ENCODE results near the gene PDE4B.

PDE4B gene

GRCh38 chr1:66395202-66396061, 602.7 kb downstream of the PDE4B start:
- TF ChIP-seq, protein P1, sequence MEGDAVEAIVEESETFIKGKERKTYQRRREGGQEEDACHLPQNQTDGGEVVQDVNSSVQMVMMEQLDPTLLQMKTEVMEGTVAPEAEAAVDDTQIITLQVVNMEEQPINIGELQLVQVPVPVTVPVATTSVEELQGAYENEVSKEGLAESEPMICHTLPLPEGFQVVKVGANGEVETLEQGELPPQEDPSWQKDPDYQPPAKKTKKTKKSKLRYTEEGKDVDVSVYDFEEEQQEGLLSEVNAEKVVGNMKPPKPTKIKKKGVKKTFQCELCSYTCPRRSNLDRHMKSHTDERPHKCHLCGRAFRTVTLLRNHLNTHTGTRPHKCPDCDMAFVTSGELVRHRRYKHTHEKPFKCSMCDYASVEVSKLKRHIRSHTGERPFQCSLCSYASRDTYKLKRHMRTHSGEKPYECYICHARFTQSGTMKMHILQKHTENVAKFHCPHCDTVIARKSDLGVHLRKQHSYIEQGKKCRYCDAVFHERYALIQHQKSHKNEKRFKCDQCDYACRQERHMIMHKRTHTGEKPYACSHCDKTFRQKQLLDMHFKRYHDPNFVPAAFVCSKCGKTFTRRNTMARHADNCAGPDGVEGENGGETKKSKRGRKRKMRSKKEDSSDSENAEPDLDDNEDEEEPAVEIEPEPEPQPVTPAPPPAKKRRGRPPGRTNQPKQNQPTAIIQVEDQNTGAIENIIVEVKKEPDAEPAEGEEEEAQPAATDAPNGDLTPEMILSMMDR (IDR thresholded peaks at IDR 0.05), result no peak

DNA sequence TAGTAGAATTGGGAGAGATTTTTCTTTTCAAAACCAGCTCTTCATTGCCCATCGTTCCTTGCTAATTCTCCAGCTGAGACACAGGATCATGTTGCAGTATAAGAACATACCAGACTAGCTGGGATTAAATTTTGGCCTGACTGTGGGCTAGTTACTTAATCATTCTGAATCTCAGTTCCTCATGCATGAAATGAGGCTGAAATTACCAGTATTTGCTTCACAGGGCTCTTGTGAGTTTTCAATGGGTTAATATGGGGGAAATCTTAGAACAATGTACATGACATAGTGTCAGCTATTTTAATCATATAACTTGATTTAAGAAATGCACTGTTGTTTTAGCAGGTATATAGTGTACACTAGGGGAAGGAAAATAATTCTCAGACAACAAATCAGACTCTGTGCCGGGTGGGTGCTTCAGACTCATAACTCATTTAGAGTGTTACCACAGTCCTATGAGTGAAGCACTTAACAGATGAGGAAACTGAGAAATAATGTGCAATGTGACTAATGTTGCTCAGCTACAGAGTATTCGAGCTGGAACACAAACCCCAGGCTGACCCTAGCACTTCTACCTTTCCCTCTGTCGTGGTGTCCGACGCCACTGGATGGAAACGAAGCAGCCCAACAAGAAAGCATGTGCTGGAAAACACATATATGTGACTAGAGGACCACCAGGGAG, 603.7 kb downstream of the PDE4B start:
- TF ChIP-seq, protein P1 (IDR thresholded peaks at IDR 0.05), result no peak

DNA sequence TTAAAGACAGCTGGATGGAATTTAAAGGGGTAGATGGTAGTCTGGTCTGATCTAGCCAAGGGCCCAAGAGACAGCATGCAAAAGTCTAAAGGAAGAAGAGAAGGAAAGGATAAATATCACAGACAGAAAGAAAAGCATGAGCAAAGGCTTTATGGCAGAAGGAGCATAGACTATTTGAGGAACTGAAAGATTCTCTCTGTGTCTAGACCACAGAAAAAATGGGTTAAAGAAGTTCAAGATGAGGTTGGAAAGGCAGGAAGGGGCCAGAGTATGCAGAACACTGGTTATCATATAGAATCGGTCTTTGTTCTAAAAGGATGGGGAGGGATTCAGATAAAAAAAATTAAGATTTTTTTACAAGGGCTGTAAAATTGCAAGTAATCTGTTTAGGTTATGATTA, 604.5 kb downstream of the PDE4B start:
- TF ChIP-seq, protein P1 (IDR thresholded peaks at IDR 0.05), result no peak

GRCh38 chr1:66399888-66400529, 607.3 kb downstream of the PDE4B start:
- TF ChIP-seq, protein P1 (IDR thresholded peaks at IDR 0.05), result no peak

DNA sequence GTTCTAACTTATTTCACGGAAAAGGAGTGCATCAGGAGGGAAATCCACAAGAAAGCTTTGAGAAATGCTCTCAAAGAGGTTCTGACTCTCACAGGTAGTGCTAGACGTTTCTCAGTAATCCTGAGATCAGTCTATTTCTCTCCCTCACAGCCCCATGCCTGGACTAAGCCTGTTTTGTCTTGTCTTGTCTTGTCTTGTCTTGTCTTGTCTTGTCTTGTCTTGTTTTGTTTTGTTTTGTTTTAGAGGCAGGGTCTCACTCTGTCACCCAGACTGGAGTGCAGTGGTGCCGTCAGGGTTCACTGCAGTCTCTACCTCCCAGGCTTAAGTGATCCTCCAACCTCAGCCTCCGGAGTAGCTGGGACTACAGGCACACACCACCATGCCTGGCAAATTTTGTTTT, 608.0 kb downstream of the PDE4B start:
- TF ChIP-seq, protein P1 (IDR thresholded peaks at IDR 0.05), result no peak

GRCh38 chr1:66401244-66401643, 608.5 kb downstream of the PDE4B start:
- TF ChIP-seq, protein P1 (IDR thresholded peaks at IDR 0.05), result no peak

- TF ChIP-seq, protein P1 (IDR thresholded peaks at IDR 0.05), result no peak
Measured at GRCh38 chr1:66402194-66402593, 609.5 kb downstream of the PDE4B start.

All from LNCAP (cell line).